Measurements from ENCODE around the gene LRRC75A. TPM values are rescaled to one million over a fixed set of nuclear protein-coding genes. Genes with fewer than 3 reads are reported as not detected.

The LRRC75A gene
- total and polyA plus RNA-seq, 2 of the 13 experiments (the other 11 are each of a cell fraction or from before 2014, with no cell fraction given), result 0.03 TPM; not detected in 1

GRCh38 chr17:16428098-16428882 lies 63.7 kb downstream of the LRRC75A start (continued):
- TF ChIP-seq ZNF367 (CRISPR knock-in tag; IDR thresholded peaks at IDR 0.05; ENCODE audit: borderline replicate concordance) (no peak), SNRNP70 (IDR thresholded peaks at IDR 0.05; ENCODE audit: low read depth, low read length) (no peak), USF2 (IDR thresholded peaks at IDR 0.05; ENCODE audit: low read depth, low read length) (0 out of 2 replicates have a peak, but pooled peaks have one; percentile 21), USF2 (CRISPR knock-in tag; IDR thresholded peaks at IDR 0.05; ENCODE audit: borderline replicate concordance) (peak; percentile 46; the same call in 1 of the 2 replicates), POGZ (CRISPR knock-in tag; IDR thresholded peaks at IDR 0.05) (0 out of 2 replicates have a peak, but pooled peaks have one; percentile 30), ZNF746 (CRISPR knock-in tag; IDR thresholded peaks at IDR 0.05) (no peak), NCOA2 (CRISPR knock-in tag; IDR thresholded peaks at IDR 0.05) (peak; percentile 30; the same call in 1 of the 2 replicates), CCDC6 (CRISPR knock-in tag; IDR thresholded peaks at IDR 0.05) (peak; percentile 79; the same call in 1 of the 2 replicates), ZNF180 (CRISPR knock-in tag; IDR thresholded peaks at IDR 0.05; ENCODE audit: borderline replicate concordance, low read depth) (no peak), ZNF230 (CRISPR knock-in tag; IDR thresholded peaks at IDR 0.05) (0 out of 2 replicates have a peak, but pooled peaks have one; percentile 61), TAF1 (CRISPR knock-in tag; IDR thresholded peaks at IDR 0.05) (peak; percentile 40; the same call in 1 of the 2 replicates), CREB3 (CRISPR knock-in tag; IDR thresholded peaks at IDR 0.05) (no peak), ZNF691 (CRISPR knock-in tag; IDR thresholded peaks at IDR 0.05; ENCODE audit: borderline replicate concordance, low read depth) (no peak), MXI1 (IDR thresholded peaks at IDR 0.05; ENCODE audit: borderline replicate concordance, low read depth, low read length) (peak; percentile 25; the same call in 1 of the 3 replicates), KAT2B (IDR thresholded peaks at IDR 0.05; ENCODE audit: borderline replicate concordance, low read depth, low read length) (no peak), ZNF800 (CRISPR knock-in tag; IDR thresholded peaks at IDR 0.05) (no peak), PHF20 (CRISPR knock-in tag; IDR thresholded peaks at IDR 0.05) (0 out of 2 replicates have a peak, but pooled peaks have one; percentile 31), ZNF547 (CRISPR knock-in tag; IDR thresholded peaks at IDR 0.05) (0 out of 2 replicates have a peak, but pooled peaks have one; percentile 40), AGO1 (IDR thresholded peaks at IDR 0.05; ENCODE audit: low read depth, low read length, poor library complexity, severe bottlenecking) (no peak), ZNF576 (CRISPR knock-in tag; IDR thresholded peaks at IDR 0.05) (peak; percentile 91; the same call in 1 of the 2 replicates), XBP1 (CRISPR knock-in tag; IDR thresholded peaks at IDR 0.05) (no peak), FOXK2 (IDR thresholded peaks at IDR 0.05) (no peak)
